ENCODE data around the gene TMEM150A.
"Not testable (repeated sequence)": the region's sequence is repeated elsewhere in the genome, so short reads cannot be mapped to it uniquely, and the experiment has no call there.

Gene TMEM150A

GRCh38 chr2:85577063-85577385 lies 25.5 kb downstream of the TMEM150A start:
- H3K9ac ChIP-seq (ENCODE audit: low read length), result peak overlapping the region; percentile 99
- H3K4me1 ChIP-seq (ENCODE audit: control insufficient read depth, insufficient read depth, low read length), result peaks cover 33% of the 10 kb centered on the region
- no peaks in the 10 kb centered on the region for H3K36me3 ChIP-seq (ENCODE audit: control insufficient read depth, insufficient read depth, low read length)
- no peaks in the 10 kb centered on the region for H3K27me3 ChIP-seq (ENCODE audit: control insufficient read depth, insufficient read depth, low read length)
- H3K9me3 ChIP-seq (ENCODE audit: control insufficient read depth, low read length), result no peaks in the 10 kb centered on the region
- peak overlapping the region; percentile 85 for H3K4me3 ChIP-seq (ENCODE audit: low read length)

- peaks cover 33% of the 10 kb centered on the region for H3K4me1 ChIP-seq (ENCODE audit: control insufficient read depth, insufficient read depth, low read length)
- no peaks in the 10 kb centered on the region for H3K36me3 ChIP-seq (ENCODE audit: control insufficient read depth, insufficient read depth, low read length)
- H3K27me3 ChIP-seq (ENCODE audit: control insufficient read depth, insufficient read depth, low read length), result no peaks in the 10 kb centered on the region
Measured at GRCh38 chr2:85575739-85576138, 26.8 kb downstream of the TMEM150A start.

GRCh38 chr2:85566265-85566664 lies 36.2 kb downstream of the TMEM150A start:
- Histone ChIP-seq H3K9ac (ENCODE audit: low read length) (no peak overlapping the region), H3K4me1 (ENCODE audit: control insufficient read depth, insufficient read depth, low read length) (no peaks in the 10 kb centered on the region), H3K9me3 (ENCODE audit: control insufficient read depth, low read length) (no peaks in the 10 kb centered on the region), H3K36me3 (ENCODE audit: control insufficient read depth, insufficient read depth, low read length) (no peaks in the 10 kb centered on the region), H3K27me3 (ENCODE audit: control insufficient read depth, insufficient read depth, low read length) (no peaks in the 10 kb centered on the region), H3K4me3 (ENCODE audit: low read length) (no peak overlapping the region)

More at GRCh38 chr2:85575739-85576138, 26.8 kb downstream of the TMEM150A start:
- H3K9ac ChIP-seq (ENCODE audit: low read length), result no peak overlapping the region
- H3K9me3 ChIP-seq (ENCODE audit: control insufficient read depth, low read length), result no peaks in the 10 kb centered on the region
- H3K4me3 ChIP-seq (ENCODE audit: low read length), result no peak overlapping the region

- Histone ChIP-seq H3K4me3 (ENCODE audit: low read length) (no peak overlapping the region), H3K9me3 (ENCODE audit: control insufficient read depth, low read length) (no peaks in the 10 kb centered on the region), H3K36me3 (ENCODE audit: control insufficient read depth, insufficient read depth, low read length) (no peaks in the 10 kb centered on the region), H3K27me3 (ENCODE audit: control insufficient read depth, insufficient read depth, low read length) (no peaks in the 10 kb centered on the region), H3K4me1 (ENCODE audit: control insufficient read depth, insufficient read depth, low read length) (peaks cover 8% of the 10 kb centered on the region), H3K9ac (ENCODE audit: low read length) (no peak overlapping the region)
Measured at GRCh38 chr2:85564144-85564563, 38.3 kb downstream of the TMEM150A start.

- Histone ChIP-seq H3K9me3 (ENCODE audit: control insufficient read depth, low read length) (no peaks in the 10 kb centered on the region), H3K4me1 (ENCODE audit: control insufficient read depth, insufficient read depth, low read length) (peaks cover 8% of the 10 kb centered on the region), H3K9ac (ENCODE audit: low read length) (peak within 1 kb of the TSS; percentile 91), H3K27me3 (ENCODE audit: control insufficient read depth, insufficient read depth, low read length) (no peaks in the 10 kb centered on the region), H3K36me3 (ENCODE audit: control insufficient read depth, insufficient read depth, low read length) (peaks cover 5% of the 10 kb centered on the region), H3K4me3 (ENCODE audit: low read length) (peak within 1 kb of the TSS; percentile 99)
Measured at GRCh38 chr2:85561280-85562212, 41.0 kb downstream of the TMEM150A start, which contains the start of gene GGCX. Gene GGCX (minus strand): TSS chr2:85561493. CDS start chr2:85561428, 65 bp downstream.

- H3K9ac ChIP-seq (ENCODE audit: low read length), result peak overlapping the region; percentile 91
- peaks cover 8% of the 10 kb centered on the region for H3K36me3 ChIP-seq (ENCODE audit: control insufficient read depth, insufficient read depth, low read length)
- H3K27me3 ChIP-seq (ENCODE audit: control insufficient read depth, insufficient read depth, low read length), result no peaks in the 10 kb centered on the region
- H3K9me3 ChIP-seq (ENCODE audit: control insufficient read depth, low read length), result no peaks in the 10 kb centered on the region
- peaks cover 8% of the 10 kb centered on the region for H3K4me1 ChIP-seq (ENCODE audit: control insufficient read depth, insufficient read depth, low read length)
- H3K4me3 ChIP-seq (ENCODE audit: low read length), result peak overlapping the region; percentile 99
Measured at GRCh38 chr2:85560812-85561279, 41.7 kb downstream of the TMEM150A start.

GRCh38 chr2:85560403-85560726 lies 42.1 kb downstream of the TMEM150A start:
- peak overlapping the region; percentile 91 for H3K9ac ChIP-seq (ENCODE audit: low read length)
- H3K4me1 ChIP-seq (ENCODE audit: control insufficient read depth, insufficient read depth, low read length); H3K27me3 ChIP-seq (ENCODE audit: control insufficient read depth, insufficient read depth, low read length); H3K36me3 ChIP-seq (ENCODE audit: control insufficient read depth, insufficient read depth, low read length); H3K9me3 ChIP-seq (ENCODE audit: control insufficient read depth, low read length): not testable (repeated sequence)
- peak overlapping the region; percentile 99 for H3K4me3 ChIP-seq (ENCODE audit: low read length)

GRCh38 chr2:85558160-85558559 lies 44.3 kb downstream of the TMEM150A start:
- Histone ChIP-seq H3K27me3 (ENCODE audit: control insufficient read depth, insufficient read depth, low read length) (no peaks in the 10 kb centered on the region), H3K4me1 (ENCODE audit: control insufficient read depth, insufficient read depth, low read length) (peaks cover 8% of the 10 kb centered on the region), H3K9ac (ENCODE audit: low read length) (no peak overlapping the region), H3K36me3 (ENCODE audit: control insufficient read depth, insufficient read depth, low read length) (peaks cover 12% of the 10 kb centered on the region), H3K4me3 (ENCODE audit: low read length) (no peak overlapping the region), H3K9me3 (ENCODE audit: control insufficient read depth, low read length) (no peaks in the 10 kb centered on the region)

- Histone ChIP-seq H3K36me3 (ENCODE audit: control insufficient read depth, insufficient read depth, low read length) (peaks cover 18% of the 10 kb centered on the region), H3K9me3 (ENCODE audit: control insufficient read depth, low read length) (no peaks in the 10 kb centered on the region), H3K4me3 (ENCODE audit: low read length) (no peak overlapping the region), H3K9ac (ENCODE audit: low read length) (no peak overlapping the region), H3K4me1 (ENCODE audit: control insufficient read depth, insufficient read depth, low read length) (peaks cover 13% of the 10 kb centered on the region), H3K27me3 (ENCODE audit: control insufficient read depth, insufficient read depth, low read length) (no peaks in the 10 kb centered on the region)
Measured at GRCh38 chr2:85557130-85557529, 45.4 kb downstream of the TMEM150A start.

- H3K9me3 ChIP-seq (ENCODE audit: control insufficient read depth, low read length), result no peaks in the 10 kb centered on the region
- H3K4me1 ChIP-seq (ENCODE audit: control insufficient read depth, insufficient read depth, low read length), result peaks cover 14% of the 10 kb centered on the region
- no peak overlapping the region for H3K4me3 ChIP-seq (ENCODE audit: low read length)
- H3K9ac ChIP-seq (ENCODE audit: low read length), result no peak overlapping the region
- peaks cover 18% of the 10 kb centered on the region for H3K36me3 ChIP-seq (ENCODE audit: control insufficient read depth, insufficient read depth, low read length)
- H3K27me3 ChIP-seq (ENCODE audit: control insufficient read depth, insufficient read depth, low read length), result no peaks in the 10 kb centered on the region
Measured at GRCh38 chr2:85554980-85555612, 47.4 kb downstream of the TMEM150A start.

GRCh38 chr2:85553184-85553583 lies 49.3 kb downstream of the TMEM150A start:
- Histone ChIP-seq H3K9ac (ENCODE audit: low read length) (no peak overlapping the region), H3K9me3 (ENCODE audit: control insufficient read depth, low read length) (no peaks in the 10 kb centered on the region), H3K4me1 (ENCODE audit: control insufficient read depth, insufficient read depth, low read length) (peaks cover 9% of the 10 kb centered on the region), H3K27me3 (ENCODE audit: control insufficient read depth, insufficient read depth, low read length) (no peaks in the 10 kb centered on the region), H3K4me3 (ENCODE audit: low read length) (no peak overlapping the region), H3K36me3 (ENCODE audit: control insufficient read depth, insufficient read depth, low read length) (peaks cover 18% of the 10 kb centered on the region)
